ENCODE results near the gene PCDHGB2. TPM values are rescaled to one million over a fixed set of nuclear protein-coding genes. Genes with fewer than 3 reads are reported as not detected.

PCDHGB2 gene
- total and polyA plus RNA-seq, 12 donors = 0.10 to 6.3 (median 2.8) TPM

Other genes with a start within 250 kb of the PCDHGB2 start
Only the 30 nearest of the 36 such genes appear.
- gene PCDHB9, start 172.8 kb upstream of the PCDHGB2 start, total RNA-seq = 1 to 10 TPM in 3 of 9 donors, under 1 TPM in 6; 0.28 to 2.2 (median 0.52) TPM
- 1 to 10 TPM in 1 of 3 donors, under 1 TPM in 2; 0.27 to 1.3 (median 0.80) TPM for gene PCDHB9, start 172.8 kb upstream of the PCDHGB2 start, polyA plus RNA-seq
- gene PCDHB10, start 167.6 kb upstream of the PCDHGB2 start, total RNA-seq = 1 to 10 TPM in 3 of 9 donors, under 1 TPM in 6; 0.18 to 2.3 (median 0.61) TPM
- 1 to 10 TPM in 1 of 3 donors, under 1 TPM in 2; 0.81 to 3.0 (median 0.88) TPM for gene PCDHB10, start 167.6 kb upstream of the PCDHGB2 start, polyA plus RNA-seq
- 1 to 10 TPM in 7 of 9 donors, under 1 TPM in 2; 0.12 to 7.1 (median 2.5) TPM for gene PCDHB11, start 160.4 kb upstream of the PCDHGB2 start, total RNA-seq
- gene PCDHB11, start 160.4 kb upstream of the PCDHGB2 start, polyA plus RNA-seq = under 1 TPM; 0.48 to 0.81 (median 0.67) TPM
- 1 to 10 TPM in 7 of 9 donors, under 1 TPM in 2; 0.50 to 3.4 (median 1.5) TPM for gene PCDHB12, start 151.3 kb upstream of the PCDHGB2 start, total RNA-seq
- gene PCDHB12, start 151.3 kb upstream of the PCDHGB2 start, polyA plus RNA-seq = under 1 TPM; 0.40 to 0.97 (median 0.47) TPM
- 1 to 10 TPM in 8 of 9 donors, under 1 TPM in 1; 0.72 to 7.2 (median 5.9) TPM for gene PCDHB13, start 146.1 kb upstream of the PCDHGB2 start, total RNA-seq
- 1 to 10 TPM; 1.3 to 5.4 (median 1.3) TPM for gene PCDHB13, start 146.1 kb upstream of the PCDHGB2 start, polyA plus RNA-seq
- 1 to 10 TPM; 1.7 to 7.7 (median 3.7) TPM for gene PCDHB14, start 136.7 kb upstream of the PCDHGB2 start, total RNA-seq
- 1 to 10 TPM; 1.9 to 4.1 (median 2.2) TPM for gene PCDHB14, start 136.7 kb upstream of the PCDHGB2 start, polyA plus RNA-seq
- 1 to 10 TPM in 7 of 9 donors, under 1 TPM in 2; 0.95 to 3.2 (median 1.4) TPM for gene PCDHB15, start 114.6 kb upstream of the PCDHGB2 start, total RNA-seq
- 1 to 10 TPM; 1.2 to 2.2 (median 1.4) TPM for gene PCDHB15, start 114.6 kb upstream of the PCDHGB2 start, polyA plus RNA-seq
- 1 to 10 TPM in 1 of 9 donors, under 1 TPM in 4, not detected in 4; 0.43 to 1.5 (median 0.53) TPM for gene SLC25A2, start 55.9 kb upstream of the PCDHGB2 start, total RNA-seq
- gene SLC25A2, start 55.9 kb upstream of the PCDHGB2 start, polyA plus RNA-seq = under 1 TPM in 2 of 3 donors, not detected in 1; 0.07 to 0.72 TPM
- gene TAF7, start 39.2 kb upstream of the PCDHGB2 start, total RNA-seq = 100 to 1,000 TPM in 1 of 9 donors, 10 to 100 TPM in 8; 38.0 to 111 (median 70.9) TPM
- gene TAF7, start 39.2 kb upstream of the PCDHGB2 start, polyA plus RNA-seq = 100 to 1,000 TPM in 1 of 3 donors, 10 to 100 TPM in 2; 23.9 to 132 (median 29.7) TPM
- gene PCDHGA1, start 29.5 kb upstream of the PCDHGB2 start, total RNA-seq = under 1 TPM; 0.09 to 0.96 (median 0.28) TPM
- under 1 TPM; 0.13 to 0.60 (median 0.32) TPM for gene PCDHGA1, start 29.5 kb upstream of the PCDHGB2 start, polyA plus RNA-seq
- 1 to 10 TPM in 8 of 9 donors, under 1 TPM in 1; 0.91 to 6.1 (median 2.6) TPM for gene PCDHGA2, start 21.2 kb upstream of the PCDHGB2 start, total RNA-seq
- 1 to 10 TPM in 1 of 3 donors, under 1 TPM in 2; 0.27 to 2.1 (median 0.56) TPM for gene PCDHGA2, start 21.2 kb upstream of the PCDHGB2 start, polyA plus RNA-seq
- gene PCDHGA3, start 16.2 kb upstream of the PCDHGB2 start, total RNA-seq = 1 to 10 TPM; 1.0 to 6.2 (median 3.0) TPM
- gene PCDHGA3, start 16.2 kb upstream of the PCDHGB2 start, polyA plus RNA-seq = 1 to 10 TPM in 1 of 3 donors, under 1 TPM in 2; 0.27 to 1.5 (median 0.80) TPM
- gene PCDHGB1, start 9.9 kb upstream of the PCDHGB2 start, total RNA-seq = 10 to 100 TPM in 2 of 9 donors, 1 to 10 TPM in 7; 1.6 to 16.1 (median 3.1) TPM
- 1 to 10 TPM in 1 of 3 donors, under 1 TPM in 2; 0.20 to 2.2 (median 0.88) TPM for gene PCDHGB1, start 9.9 kb upstream of the PCDHGB2 start, polyA plus RNA-seq
- gene PCDHGA4, start 5.0 kb upstream of the PCDHGB2 start, total RNA-seq = 1 to 10 TPM in 8 of 9 donors, under 1 TPM in 1; 0.97 to 9.5 (median 4.3) TPM
- gene PCDHGA4, start 5.0 kb upstream of the PCDHGB2 start, polyA plus RNA-seq = 1 to 10 TPM in 1 of 3 donors, under 1 TPM in 2; 0.20 to 2.4 (median 0.64) TPM
- 1 to 10 TPM in 8 of 9 donors, under 1 TPM in 1; 0.42 to 5.9 (median 2.0) TPM for gene PCDHGA5, start 4.2 kb downstream of the PCDHGB2 start, total RNA-seq
- gene PCDHGA5, start 4.2 kb downstream of the PCDHGB2 start, polyA plus RNA-seq = under 1 TPM; 0.24 to 0.80 (median 0.79) TPM
- 1 to 10 TPM; 1.4 to 7.1 (median 3.1) TPM for gene PCDHGB3, start 10.2 kb downstream of the PCDHGB2 start, total RNA-seq
- 1 to 10 TPM in 1 of 3 donors, under 1 TPM in 2; 0.03 to 1.0 (median 0.70) TPM for gene PCDHGB3, start 10.2 kb downstream of the PCDHGB2 start, polyA plus RNA-seq
- gene PCDHGA6, start 13.9 kb downstream of the PCDHGB2 start, total RNA-seq = 1 to 10 TPM; 1.8 to 6.6 (median 2.9) TPM
- 1 to 10 TPM in 2 of 3 donors, under 1 TPM in 1; 0.57 to 2.1 (median 1.4) TPM for gene PCDHGA6, start 13.9 kb downstream of the PCDHGB2 start, polyA plus RNA-seq
- 1 to 10 TPM in 8 of 9 donors, under 1 TPM in 1; 0.91 to 5.0 (median 1.9) TPM for gene PCDHGA7, start 22.7 kb downstream of the PCDHGB2 start, total RNA-seq
- 1 to 10 TPM in 1 of 3 donors, under 1 TPM in 2; 0.37 to 1.4 (median 0.59) TPM for gene PCDHGA7, start 22.7 kb downstream of the PCDHGB2 start, polyA plus RNA-seq
- 1 to 10 TPM; 3.3 to 9.1 (median 4.8) TPM for gene PCDHGB4, start 27.7 kb downstream of the PCDHGB2 start, total RNA-seq
- gene PCDHGB4, start 27.7 kb downstream of the PCDHGB2 start, polyA plus RNA-seq = 1 to 10 TPM in 1 of 3 donors, under 1 TPM in 2; 0.27 to 2.2 (median 0.72) TPM
- gene PCDHGA8, start 32.6 kb downstream of the PCDHGB2 start, total RNA-seq = 1 to 10 TPM in 4 of 9 donors, under 1 TPM in 5; 0.06 to 4.0 (median 0.94) TPM
- under 1 TPM; 0.15 to 0.48 (median 0.17) TPM for gene PCDHGA8, start 32.6 kb downstream of the PCDHGB2 start, polyA plus RNA-seq
- gene PCDHGB5, start 38.0 kb downstream of the PCDHGB2 start, total RNA-seq = 10 to 100 TPM in 5 of 9 donors, 1 to 10 TPM in 4; 5.2 to 15.3 (median 11.7) TPM
- gene PCDHGB5, start 38.0 kb downstream of the PCDHGB2 start, polyA plus RNA-seq = 1 to 10 TPM in 2 of 3 donors, under 1 TPM in 1; 0.40 to 4.5 (median 1.2) TPM
- gene PCDHGA9, start 42.8 kb downstream of the PCDHGB2 start, total RNA-seq = 1 to 10 TPM; 1.5 to 8.6 (median 5.7) TPM
- 1 to 10 TPM in 2 of 3 donors, under 1 TPM in 1; 0.17 to 2.9 (median 1.3) TPM for gene PCDHGA9, start 42.8 kb downstream of the PCDHGB2 start, polyA plus RNA-seq
- gene PCDHGB6, start 48.0 kb downstream of the PCDHGB2 start, total RNA-seq = 10 to 100 TPM in 5 of 9 donors, 1 to 10 TPM in 4; 2.9 to 15.9 (median 11.5) TPM
- 1 to 10 TPM in 2 of 3 donors, under 1 TPM in 1; 0.61 to 7.2 (median 1.5) TPM for gene PCDHGB6, start 48.0 kb downstream of the PCDHGB2 start, polyA plus RNA-seq
- 1 to 10 TPM; 4.5 to 9.7 (median 7.7) TPM for gene PCDHGA10, start 53.0 kb downstream of the PCDHGB2 start, total RNA-seq
- 1 to 10 TPM in 2 of 3 donors, under 1 TPM in 1; 0.64 to 2.2 (median 1.5) TPM for gene PCDHGA10, start 53.0 kb downstream of the PCDHGB2 start, polyA plus RNA-seq
- 10 to 100 TPM in 8 of 9 donors, 1 to 10 TPM in 1; 3.9 to 28.1 (median 17.9) TPM for gene PCDHGB7, start 57.7 kb downstream of the PCDHGB2 start, total RNA-seq
- gene PCDHGB7, start 57.7 kb downstream of the PCDHGB2 start, polyA plus RNA-seq = 1 to 10 TPM in 2 of 3 donors, under 1 TPM in 1; 0.88 to 8.2 (median 2.7) TPM
- gene PCDHGA11, start 61.1 kb downstream of the PCDHGB2 start, total RNA-seq = 1 to 10 TPM; 1.6 to 4.9 (median 3.2) TPM
- gene PCDHGA11, start 61.1 kb downstream of the PCDHGB2 start, polyA plus RNA-seq = 1 to 10 TPM in 2 of 3 donors, under 1 TPM in 1; 0.44 to 2.0 (median 1.4) TPM
- 10 to 100 TPM in 8 of 9 donors, 1 to 10 TPM in 1; 2.5 to 29.1 (median 13.9) TPM for gene PCDHGA12, start 70.5 kb downstream of the PCDHGB2 start, total RNA-seq
- gene PCDHGA12, start 70.5 kb downstream of the PCDHGB2 start, polyA plus RNA-seq = 1 to 10 TPM in 2 of 3 donors, under 1 TPM in 1; 0.34 to 5.6 (median 3.8) TPM
- gene PCDHGC3, start 116.0 kb downstream of the PCDHGB2 start, total RNA-seq = 100 to 1,000 TPM in 1 of 9 donors, 10 to 100 TPM in 7, 1 to 10 TPM in 1; 8.7 to 103 (median 76.5) TPM
- 100 to 1,000 TPM in 1 of 3 donors, 10 to 100 TPM in 2; 70.4 to 112 (median 90.9) TPM for gene PCDHGC3, start 116.0 kb downstream of the PCDHGB2 start, polyA plus RNA-seq
- 1 to 10 TPM in 8 of 9 donors, under 1 TPM in 1; 0.30 to 6.1 (median 1.8) TPM for gene PCDHGC4, start 125.0 kb downstream of the PCDHGB2 start, total RNA-seq
- gene PCDHGC4, start 125.0 kb downstream of the PCDHGB2 start, polyA plus RNA-seq = 1 to 10 TPM in 1 of 3 donors, under 1 TPM in 2; 0.03 to 1.0 (median 0.53) TPM
- gene PCDHGC5, start 129.1 kb downstream of the PCDHGB2 start, total RNA-seq = 1 to 10 TPM in 7 of 9 donors, under 1 TPM in 2; 0.61 to 5.2 (median 3.0) TPM
- 1 to 10 TPM in 1 of 3 donors, under 1 TPM in 2; 0.10 to 1.1 (median 0.33) TPM for gene PCDHGC5, start 129.1 kb downstream of the PCDHGB2 start, polyA plus RNA-seq

Measured in adrenal gland (tissue), 12 donors.